ENCODE data around the gene HIVEP1. TPM values are rescaled to one million over a fixed set of nuclear protein-coding genes. Genes with fewer than 3 reads are reported as not detected.
A peak's percentile ranks its signal among the peaks of the same experiment; 100 is the strongest.

Gene HIVEP1
- polyA plus RNA-seq, 10 donors, result 15.2 to 30.1 (median 22.0) TPM

DNA sequence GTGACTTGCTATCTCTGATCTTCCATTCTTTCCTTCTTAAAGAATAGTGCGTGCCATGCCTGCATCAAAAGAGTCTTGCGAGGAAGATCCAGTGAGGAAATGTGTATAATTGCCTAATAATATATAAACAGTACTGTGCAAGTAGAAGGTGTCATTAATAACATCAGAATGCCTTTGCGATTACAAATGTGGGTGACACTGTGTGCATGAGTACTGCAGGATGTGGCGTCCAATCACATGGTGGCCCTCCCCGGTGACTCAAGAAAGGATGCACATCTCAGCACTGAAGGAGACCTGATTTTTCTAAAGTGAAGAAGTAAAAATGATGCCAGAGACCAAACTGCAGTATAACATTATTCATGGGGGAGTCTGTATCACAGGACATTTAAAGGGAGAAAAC, 170.6 kb downstream of the HIVEP1 start:
- no peak for DNase-seq

GRCh38 chr6:12185081-12185673, 173.1 kb downstream of the HIVEP1 start:
- DNase-seq, result no peak

DNA sequence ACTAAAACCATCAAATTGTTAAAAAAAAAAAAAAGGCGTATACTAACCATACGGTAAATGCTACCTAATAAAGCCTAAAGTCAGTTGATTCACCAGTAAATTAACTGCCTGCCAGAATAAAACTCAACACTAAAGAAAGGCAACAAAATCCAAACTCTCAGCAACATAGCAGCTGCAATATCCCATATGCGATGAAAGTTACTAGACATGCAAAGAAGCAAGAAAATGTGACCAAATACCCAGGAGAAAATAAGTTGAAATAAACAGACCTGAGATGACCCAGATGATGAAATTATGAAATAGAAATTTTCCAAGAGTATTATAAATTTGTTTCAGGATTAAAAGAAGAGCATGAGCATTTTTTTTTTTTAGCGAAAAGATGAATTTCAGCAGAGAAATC, 174.4 kb downstream of the HIVEP1 start:
- peak in 1 of 3 donors; percentile 40 for DNase-seq

- DNase-seq, result no peak
These were observed 177.0 kb downstream of the HIVEP1 start for GRCh38 chr6:12189150-12189549.

- DNase-seq, result no peak
These were observed 177.5 kb downstream of the HIVEP1 start for GRCh38 chr6:12189661-12190060.

DNA sequence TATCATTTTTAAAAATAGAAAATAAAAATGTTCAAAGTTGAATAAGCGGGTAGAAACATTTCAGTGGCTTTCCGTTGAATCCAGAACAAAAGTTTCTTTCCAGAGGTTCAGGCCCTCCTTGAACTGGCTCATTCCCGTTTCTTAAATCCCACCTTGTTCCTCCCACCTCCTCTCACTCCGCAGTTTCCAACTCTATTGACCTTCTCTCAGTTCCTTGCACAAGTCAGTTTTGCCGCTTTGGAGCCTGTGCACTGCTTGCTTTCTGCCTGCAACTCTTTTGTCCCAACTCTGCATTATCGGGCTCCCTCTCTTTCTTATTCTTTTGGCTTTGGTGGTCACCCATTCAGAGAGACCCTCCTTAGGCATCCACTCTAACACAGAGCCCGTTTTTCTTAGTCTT, 178.1 kb downstream of the HIVEP1 start:
- DNase-seq, result no peak

GRCh38 chr6:12196326-12196936, 184.3 kb downstream of the HIVEP1 start:
- no peak for DNase-seq

GRCh38 chr6:12198851-12199250, 186.7 kb downstream of the HIVEP1 start:
- DNase-seq, result no peak

GRCh38 chr6:12200015-12200564, 188.0 kb downstream of the HIVEP1 start:
- no peak for DNase-seq

GRCh38 chr6:12200761-12201160, 188.6 kb downstream of the HIVEP1 start:
- DNase-seq, result no peak

- DNase-seq, result peak in 1 of 3 donors; percentile 77
These were observed 190.9 kb downstream of the HIVEP1 start for GRCh38 chr6:12203001-12203400.

DNA sequence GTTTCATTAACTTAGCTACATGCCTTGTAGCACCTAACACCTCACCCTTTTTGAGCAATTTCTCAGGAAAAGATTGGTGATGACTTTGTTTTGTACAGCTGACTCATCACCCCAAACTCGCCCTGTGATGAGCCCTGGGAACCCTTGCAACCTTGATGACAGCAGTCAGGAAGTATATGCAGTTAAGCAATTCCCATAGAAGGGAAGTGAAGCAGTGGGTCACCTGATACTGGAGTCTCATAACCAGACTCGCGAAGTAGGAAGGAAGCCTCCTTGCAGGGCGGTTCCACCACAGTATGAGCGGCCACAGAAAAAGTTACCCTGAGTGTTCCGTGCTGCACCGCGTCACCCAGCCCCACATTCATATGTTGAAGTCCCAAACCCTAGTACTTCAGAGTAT, 196.1 kb downstream of the HIVEP1 start:
- no peak for DNase-seq

GRCh38 chr6:12208673-12209072, 196.6 kb downstream of the HIVEP1 start:
- DNase-seq, result no peak

Other genes with a start within 250 kb of the HIVEP1 start
- gene ADTRP, start 233.5 kb upstream of the HIVEP1 start, polyA plus RNA-seq (ENCODE audit: insufficient read length in 10 of 10), result 1 to 10 TPM in 3 of 10 donors, under 1 TPM in 7; 0.13 to 1.8 (median 0.55) TPM